Measurements from ENCODE around the gene DDX20.

DNA sequence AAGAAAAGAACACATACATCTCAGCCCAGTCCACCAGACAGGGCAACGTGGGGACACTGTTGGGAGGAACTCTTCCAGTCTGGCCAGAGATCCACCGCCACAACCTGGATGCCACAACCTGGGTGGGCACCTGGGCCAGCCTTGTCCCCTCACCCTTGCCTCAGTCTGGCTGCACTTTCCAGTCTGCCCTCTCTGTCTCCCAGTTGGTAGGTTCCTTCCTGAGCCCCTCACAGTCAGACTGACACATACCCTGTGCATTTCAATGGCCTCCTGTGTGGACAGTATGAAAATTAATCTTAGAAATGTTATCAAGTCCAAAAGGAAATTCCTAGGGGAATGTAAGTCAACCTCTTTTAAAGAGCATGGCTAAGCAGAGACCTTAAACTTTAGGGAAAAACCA is 49.5 kb downstream of the DDX20 start:
- TF ChIP-seq, protein P1, sequence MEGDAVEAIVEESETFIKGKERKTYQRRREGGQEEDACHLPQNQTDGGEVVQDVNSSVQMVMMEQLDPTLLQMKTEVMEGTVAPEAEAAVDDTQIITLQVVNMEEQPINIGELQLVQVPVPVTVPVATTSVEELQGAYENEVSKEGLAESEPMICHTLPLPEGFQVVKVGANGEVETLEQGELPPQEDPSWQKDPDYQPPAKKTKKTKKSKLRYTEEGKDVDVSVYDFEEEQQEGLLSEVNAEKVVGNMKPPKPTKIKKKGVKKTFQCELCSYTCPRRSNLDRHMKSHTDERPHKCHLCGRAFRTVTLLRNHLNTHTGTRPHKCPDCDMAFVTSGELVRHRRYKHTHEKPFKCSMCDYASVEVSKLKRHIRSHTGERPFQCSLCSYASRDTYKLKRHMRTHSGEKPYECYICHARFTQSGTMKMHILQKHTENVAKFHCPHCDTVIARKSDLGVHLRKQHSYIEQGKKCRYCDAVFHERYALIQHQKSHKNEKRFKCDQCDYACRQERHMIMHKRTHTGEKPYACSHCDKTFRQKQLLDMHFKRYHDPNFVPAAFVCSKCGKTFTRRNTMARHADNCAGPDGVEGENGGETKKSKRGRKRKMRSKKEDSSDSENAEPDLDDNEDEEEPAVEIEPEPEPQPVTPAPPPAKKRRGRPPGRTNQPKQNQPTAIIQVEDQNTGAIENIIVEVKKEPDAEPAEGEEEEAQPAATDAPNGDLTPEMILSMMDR (IDR thresholded peaks at IDR 0.05) = no peak
- no peak for TF ChIP-seq POLR2A (IDR thresholded peaks at IDR 0.05)
- no peak for TF ChIP-seq POLR2AphosphoS5 (IDR thresholded peaks at IDR 0.05)
